DMS153 (cell line): Measurements from ENCODE around the gene MARK4.

Experiments used
- DNase-seq: peaks from one replicate; lab custom pipeline; 2025; lab: John Stamatoyannopoulos, UW

MARK4 gene

DNA sequence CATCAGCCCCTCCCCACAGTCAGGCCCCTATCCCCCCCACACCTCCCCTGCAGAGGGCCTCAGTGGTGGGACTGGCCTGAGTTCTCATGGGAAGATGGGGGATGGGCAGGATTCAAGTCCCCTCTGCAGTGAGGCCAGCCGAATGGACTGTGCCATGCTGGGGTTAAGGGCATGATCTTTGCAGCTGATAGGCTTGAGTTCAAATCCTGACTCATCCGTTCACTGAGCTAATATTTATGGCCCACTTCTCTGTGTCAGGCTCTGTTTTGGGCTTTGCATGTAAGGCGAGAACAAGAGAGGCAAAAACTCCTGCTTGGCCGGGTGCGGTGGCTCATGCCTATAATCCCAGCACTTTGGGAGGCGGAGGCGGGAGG is 20.7 kb downstream of the MARK4 start:
- no peak for DNase-seq

DNA sequence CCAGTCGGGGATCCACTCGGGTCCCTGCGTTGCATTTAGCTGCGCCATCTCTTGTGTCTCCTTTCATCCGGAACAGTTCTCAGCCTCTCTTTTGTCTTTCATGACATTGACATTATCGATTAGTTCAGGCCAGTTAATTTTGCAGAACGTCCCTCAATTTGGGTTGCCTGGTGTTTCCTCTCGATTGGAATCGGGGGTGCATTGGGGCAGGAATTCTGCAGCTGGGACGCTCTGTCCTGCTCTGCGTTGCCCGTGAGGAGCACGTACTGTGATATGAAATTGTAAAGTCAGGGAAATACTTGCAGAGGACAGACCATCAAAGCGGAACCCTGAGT is 22.4 kb downstream of the MARK4 start:
- DNase-seq = no peak

DNA sequence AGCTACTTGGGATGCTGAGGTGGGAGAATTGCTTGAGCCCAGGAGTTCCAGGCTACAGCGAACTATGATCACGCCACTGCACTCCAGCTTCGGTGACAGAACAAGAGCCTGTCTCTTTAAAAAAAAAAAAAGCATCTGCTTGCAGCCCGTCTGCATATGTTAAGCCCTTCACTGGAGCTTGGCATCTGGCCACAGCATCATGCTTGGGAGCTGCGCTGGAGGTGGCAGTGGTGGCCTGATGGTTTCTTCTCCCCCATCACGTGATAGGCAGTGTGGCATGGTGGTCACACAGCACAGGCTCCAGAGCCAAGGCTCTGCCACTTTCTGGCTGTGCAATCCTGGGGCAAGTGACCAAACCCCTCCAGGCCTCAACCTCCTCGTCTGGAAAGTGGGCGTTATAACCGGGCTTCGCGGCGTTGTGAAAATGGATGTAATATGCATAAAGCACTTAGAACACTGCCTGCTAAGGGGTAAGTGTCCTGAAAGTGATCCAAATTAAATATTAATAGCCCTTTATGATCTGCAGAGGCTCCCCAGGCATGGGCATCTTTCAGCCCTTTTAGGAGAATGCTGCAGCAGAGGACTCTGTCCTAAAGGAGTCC is 24.4 kb downstream of the MARK4 start:
- DNase-seq = peak; percentile 27

DNA sequence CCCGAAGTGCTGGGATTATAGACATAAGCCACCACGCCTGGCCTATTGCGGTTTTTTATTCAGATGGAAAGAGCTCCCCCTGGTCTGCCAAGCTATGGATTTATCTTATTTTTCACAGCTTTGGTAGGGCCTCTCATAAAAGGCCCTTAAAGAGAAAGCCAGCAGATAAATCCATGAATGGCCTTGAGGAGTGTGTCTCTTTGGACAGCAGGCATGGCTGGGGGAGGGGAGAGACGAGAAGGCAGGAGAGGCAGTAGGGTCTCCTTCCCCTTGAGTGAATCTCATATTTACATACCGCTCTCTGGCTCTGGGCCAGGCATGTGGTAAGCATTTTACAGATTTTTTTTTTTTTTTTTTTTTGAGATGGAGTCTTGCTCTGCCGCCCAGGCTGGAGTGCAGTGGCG is 25.2 kb downstream of the MARK4 start:
- peak; percentile 17 for DNase-seq

DNA sequence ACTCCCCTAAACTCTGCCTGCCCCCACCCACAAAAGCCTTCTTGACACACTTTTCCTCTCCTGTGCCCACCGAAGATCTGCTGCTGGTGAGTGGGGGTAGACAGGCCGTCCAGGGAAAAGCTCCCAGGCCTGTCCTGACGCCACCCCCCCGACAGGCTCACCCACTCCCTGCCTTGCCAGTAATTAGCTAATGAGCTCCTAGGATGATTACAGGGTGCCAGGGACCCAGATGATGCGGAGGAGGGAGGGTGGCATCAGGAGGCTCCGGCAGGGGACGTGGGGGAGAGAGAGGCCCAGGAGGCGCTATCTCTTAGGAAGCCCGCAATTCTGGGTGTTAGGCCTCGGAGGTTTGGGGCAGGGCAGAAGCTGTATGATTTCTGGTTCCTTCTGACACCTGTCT is 27.0 kb downstream of the MARK4 start:
- DNase-seq = no peak

DNA sequence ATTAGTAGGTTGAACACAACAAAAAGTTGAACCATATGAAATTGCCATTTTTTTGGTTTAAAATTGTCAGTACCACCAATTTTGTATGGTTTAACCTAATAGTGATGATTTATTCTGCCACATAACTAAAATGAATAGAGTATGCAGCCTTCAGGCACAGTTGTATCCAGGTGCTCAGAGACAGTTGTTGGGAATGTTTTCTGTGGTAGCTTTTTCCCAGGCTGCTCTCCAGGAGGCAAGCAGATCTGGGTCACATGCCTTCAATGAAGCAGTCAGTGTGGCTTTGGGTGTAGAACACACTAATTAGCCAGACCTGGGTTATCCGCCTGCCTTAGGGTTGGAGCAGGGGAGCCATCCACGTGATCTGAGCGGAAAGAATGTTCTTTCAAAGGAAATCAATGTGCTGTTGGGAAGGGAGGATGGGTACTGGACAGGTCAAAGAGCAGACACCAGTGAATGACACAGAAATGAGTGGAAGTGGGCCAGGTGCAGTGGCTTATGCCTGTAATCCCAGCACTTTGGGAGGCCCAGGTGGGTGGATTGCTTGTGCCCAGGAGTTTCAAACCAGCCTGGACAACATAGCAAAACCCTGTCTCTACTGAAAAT is 28.6 kb downstream of the MARK4 start:
- no peak for DNase-seq

DNA sequence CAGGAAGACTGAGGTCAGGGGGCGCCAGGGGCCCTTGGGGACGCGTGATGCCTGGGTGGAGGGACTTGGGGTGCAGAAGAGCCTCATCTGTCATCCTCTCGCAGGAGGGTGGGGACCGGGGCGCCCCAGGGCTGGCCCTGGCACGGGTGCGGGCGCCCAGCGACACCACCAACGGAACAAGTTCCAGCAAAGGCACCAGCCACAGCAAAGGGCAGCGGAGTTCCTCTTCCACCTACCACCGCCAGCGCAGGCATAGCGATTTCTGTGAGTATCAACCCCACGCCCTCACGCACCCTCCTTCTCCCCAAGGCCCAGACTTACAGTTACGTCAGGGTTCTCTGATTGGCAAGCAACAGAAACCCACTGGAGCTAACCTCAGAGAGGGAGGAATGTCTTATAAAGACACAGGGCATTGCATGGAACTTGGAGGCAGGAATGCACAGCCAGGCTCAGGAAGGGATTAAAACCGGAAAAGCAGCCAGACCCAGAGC is 29.4 kb downstream of the MARK4 start:
- DNase-seq = no peak

DNA sequence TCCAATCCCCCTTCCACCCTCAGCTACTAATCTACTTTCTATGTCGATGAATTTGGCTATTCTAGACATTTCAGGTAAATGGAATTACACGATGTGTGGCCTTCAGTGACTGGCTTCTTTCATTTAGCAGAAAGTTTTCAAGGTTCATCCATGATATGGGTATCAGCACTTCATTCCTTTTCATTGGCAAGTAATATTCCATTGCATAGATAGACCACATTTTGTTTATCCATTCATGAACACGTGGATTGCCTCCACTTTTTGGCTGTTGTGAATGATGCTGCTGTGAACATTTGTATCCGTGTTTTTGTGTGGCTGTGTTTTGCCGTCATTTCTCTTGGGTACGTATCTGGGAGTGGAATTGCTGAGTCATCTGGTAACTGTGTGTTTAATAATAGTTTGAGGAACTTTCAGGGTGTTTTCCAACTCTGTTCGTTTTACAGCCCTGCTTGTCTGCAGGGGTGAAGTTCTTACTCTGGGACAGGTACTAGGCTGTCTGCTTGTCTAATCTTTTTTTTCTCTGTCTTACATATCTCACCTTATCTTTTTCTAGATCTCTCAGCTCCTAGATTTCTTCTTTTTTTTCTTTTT is 32.5 kb downstream of the MARK4 start:
- no peak for DNase-seq

DNA sequence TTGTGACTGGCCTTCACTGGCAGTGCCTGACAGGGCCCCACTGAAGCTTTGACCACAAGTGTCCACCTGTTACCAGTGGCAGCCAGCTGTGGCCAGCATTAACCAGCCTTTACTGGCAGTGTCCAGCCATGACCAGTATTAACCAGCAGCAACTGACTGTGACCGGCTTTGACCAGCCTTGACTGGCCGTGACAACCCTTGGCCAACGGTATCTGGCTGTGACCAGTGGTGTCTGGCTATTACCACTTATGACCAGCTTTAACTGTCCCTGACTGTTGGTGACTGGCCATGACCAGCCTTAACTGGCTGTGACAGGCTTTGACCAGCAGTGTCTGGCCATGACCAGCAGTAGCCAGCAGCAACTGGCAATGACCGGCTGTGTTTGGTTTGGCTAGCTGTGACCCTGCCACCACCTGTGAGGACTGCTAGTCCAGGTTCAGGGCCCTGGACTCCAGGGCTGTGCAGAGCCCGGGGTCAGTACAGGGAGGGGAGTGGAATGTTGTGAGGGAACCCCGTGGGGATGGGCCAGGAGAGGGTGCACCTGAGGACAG is 39.4 kb downstream of the MARK4 start:
- DNase-seq = no peak

DNA sequence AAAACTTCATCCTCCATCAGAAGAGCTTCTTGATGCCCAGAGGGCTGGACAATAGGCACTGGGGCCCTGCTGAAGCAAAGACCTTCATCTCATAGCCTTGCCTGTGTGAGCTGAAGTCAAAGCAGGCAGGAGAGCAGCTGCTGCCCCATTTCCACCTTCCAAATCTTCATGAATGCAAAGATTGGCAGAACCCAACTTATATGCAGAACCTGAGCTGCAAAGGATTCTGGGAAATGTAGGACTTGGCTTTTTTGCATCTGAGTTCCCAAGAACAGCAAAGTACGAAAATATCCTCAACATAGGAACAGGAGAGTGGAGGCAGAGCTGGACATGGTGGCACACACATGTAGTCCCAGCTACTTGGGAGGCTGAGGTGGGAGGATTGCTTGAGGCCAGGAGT is 40.8 kb downstream of the MARK4 start:
- no peak for DNase-seq

DNA sequence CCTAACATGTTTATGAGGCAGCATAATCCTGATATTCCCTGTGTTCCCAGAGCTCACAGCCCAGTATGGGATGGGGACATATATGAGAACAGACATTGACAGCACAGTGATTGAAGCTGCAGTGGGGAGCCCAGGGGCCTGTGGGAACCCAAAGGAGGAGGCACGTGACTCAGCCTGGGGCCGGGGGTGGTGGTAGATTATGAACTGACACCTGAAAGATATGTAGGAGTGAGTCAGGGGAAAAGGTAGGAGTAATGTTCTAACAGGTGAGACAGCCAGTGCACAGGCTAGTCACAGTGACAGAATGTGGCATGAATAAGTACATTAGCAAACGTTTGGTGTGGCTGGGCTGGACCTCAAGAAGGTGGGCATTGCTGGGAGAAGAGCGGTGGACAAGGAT is 42.6 kb downstream of the MARK4 start:
- DNase-seq = no peak

DNA sequence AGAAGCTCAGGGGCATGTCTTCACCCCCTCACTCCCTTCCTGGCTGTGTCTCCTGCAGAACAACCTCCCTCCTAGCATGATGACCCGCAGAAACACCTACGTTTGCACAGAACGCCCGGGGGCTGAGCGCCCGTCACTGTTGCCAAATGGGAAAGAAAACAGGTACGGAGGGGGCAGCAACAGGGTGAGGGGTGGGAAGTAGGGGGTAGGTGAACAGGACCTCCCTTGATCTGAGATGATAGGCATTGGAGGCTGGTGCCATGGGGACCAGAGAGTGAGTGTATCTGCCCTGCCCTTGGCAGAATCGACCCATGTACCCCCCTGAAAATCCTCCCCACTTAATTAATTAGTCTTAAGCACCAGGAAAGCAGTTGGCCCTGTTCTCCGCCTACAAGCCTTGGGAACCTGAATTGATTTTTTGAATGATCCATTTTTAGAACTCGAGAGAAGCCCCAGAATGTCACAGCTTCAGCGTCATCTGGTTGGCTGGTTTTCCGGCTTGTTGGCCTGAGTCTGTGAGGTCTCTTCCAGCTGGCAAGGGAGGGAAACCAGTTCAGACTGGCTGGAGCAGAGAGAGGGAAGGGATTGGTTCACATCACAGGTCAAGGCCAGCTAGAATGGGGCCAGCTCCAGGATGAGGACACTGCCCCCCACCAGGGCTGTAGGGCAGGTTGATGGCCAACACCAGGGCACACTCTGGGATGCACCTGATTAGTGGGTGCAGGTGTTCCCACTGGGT is 43.4 kb downstream of the MARK4 start:
- no peak for DNase-seq

DNA sequence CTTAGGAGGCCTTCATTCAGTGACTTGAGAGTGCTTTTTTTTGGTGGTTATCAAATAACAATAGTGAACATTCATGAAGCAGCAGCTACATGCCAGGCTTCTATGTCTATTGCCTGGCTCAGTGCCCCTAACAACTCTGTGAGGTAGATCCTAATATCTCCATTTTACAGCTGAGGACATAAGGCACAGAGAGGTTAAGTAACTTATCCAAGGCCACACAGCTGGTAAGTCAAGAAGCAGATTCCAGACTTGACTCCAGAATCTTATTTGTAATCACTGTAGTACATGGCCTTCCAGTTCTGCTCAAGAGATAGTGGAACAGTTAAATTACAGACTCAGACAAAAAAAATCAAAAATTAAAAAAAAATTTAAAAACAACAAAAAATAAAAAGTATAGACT is 44.8 kb downstream of the MARK4 start:
- DNase-seq = no peak

DNA sequence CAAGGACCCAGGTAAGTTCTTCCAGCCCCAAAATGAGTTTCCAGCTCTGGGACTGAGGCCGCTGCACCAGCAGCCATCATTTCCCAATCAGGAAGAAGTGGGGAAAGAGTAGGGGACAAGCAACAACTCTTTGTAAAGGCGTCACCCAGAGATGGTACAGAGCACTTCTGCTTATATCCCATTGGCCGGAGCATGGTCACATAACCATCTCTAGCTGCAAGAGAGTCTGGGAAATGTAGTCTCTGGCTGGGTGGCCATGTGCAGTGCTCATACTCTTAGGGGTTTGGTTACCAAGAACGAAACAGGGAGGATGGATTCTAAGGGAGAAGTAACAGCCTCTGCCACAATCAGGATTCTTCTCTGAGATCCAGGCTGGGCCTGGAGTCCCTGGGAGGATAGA is 45.3 kb downstream of the MARK4 start:
- no peak for DNase-seq

DNA sequence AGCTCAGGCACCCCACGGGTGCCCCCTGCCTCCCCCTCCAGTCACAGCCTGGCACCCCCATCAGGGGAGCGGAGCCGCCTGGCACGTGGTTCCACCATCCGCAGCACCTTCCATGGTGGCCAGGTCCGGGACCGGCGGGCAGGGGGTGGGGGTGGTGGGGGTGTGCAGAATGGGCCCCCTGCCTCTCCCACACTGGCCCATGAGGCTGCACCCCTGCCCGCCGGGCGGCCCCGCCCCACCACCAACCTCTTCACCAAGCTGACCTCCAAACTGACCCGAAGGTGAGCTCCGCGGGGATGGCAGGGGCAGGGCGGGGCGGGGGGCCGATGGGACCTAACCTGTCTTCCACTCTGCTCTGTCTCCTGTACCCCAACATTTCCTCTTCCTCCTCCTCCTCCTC is 46.6 kb downstream of the MARK4 start:
- no peak for DNase-seq

DNA sequence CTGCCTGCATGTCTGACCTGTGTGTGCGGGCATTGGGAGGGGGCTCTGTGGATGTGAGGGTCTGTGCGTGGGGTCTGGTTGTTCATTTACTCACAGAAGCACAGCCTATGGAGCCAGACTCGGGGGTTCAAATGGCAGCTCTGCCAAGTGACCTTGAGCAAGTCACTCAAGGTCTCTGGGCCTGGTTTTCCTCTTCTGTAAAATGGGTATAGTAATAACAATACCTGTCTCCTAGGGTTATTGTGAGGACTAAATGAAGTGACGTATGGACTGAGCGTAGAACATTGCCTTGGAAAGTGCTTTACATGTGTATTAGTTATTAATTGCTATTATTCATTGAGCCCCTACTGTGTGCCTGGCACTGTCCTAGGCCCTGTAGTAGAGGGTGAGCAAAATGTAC is 47.2 kb downstream of the MARK4 start:
- no peak for DNase-seq

DNA sequence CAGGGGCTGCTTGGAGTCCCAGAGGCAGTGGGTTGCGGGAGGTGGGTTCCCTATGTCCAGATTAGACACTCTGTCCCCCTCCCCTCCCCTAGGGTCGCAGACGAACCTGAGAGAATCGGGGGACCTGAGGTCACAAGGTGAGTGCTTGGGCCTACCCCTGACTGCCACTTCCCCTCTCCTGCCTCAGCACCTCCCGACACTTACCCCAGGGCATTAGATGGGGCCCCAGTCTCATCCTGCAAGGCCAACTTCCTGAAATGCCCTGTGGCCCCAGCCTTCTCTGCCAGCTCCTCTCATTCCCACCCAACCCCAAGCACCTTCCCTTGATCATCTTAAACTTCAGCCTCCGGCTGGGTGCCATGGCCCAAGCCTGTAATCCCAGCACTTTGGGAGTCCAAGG is 48.6 kb downstream of the MARK4 start:
- no peak for DNase-seq

DNA sequence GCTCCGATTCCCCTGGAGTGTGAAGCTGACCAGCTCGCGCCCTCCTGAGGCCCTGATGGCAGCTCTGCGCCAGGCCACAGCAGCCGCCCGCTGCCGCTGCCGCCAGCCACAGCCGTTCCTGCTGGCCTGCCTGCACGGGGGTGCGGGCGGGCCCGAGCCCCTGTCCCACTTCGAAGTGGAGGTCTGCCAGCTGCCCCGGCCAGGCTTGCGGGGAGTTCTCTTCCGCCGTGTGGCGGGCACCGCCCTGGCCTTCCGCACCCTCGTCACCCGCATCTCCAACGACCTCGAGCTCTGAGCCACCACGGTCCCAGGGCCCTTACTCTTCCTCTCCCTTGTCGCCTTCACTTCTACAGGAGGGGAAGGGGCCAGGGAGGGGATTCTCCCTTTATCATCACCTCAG is 51.3 kb downstream of the MARK4 start:
- DNase-seq = no peak

DNA sequence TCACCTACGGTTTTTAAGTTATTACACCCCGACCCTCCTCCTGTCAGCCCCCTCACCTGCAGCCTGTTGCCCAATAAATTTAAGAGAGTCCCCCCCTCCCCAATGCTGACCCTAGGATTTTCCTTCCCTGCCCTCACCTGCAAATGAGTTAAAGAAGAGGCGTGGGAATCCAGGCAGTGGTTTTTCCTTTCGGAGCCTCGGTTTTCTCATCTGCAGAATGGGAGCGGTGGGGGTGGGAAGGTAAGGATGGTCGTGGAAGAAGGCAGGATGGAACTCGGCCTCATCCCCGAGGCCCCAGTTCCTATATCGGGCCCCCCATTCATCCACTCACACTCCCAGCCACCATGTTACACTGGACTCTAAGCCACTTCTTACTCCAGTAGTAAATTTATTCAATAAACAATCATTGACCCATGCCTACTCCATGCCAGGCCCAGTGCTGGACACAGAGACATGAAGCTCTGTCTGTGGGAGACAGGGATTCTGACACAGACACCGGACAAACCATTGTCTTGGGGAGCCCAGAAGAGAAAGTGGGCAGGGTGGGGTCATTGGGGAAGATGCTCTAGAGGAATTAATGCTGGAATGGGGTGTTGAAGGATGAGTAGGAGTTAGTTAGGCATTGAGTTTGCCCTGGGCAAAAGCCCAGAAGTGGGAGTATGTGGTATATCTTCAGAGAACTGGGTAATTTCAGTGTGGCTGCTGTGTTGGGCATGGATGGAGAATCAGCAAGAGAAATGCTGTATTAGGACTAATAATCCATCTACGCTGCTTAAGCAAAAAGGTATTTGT is 52.4 kb downstream of the MARK4 start:
- DNase-seq = no peak

DNA sequence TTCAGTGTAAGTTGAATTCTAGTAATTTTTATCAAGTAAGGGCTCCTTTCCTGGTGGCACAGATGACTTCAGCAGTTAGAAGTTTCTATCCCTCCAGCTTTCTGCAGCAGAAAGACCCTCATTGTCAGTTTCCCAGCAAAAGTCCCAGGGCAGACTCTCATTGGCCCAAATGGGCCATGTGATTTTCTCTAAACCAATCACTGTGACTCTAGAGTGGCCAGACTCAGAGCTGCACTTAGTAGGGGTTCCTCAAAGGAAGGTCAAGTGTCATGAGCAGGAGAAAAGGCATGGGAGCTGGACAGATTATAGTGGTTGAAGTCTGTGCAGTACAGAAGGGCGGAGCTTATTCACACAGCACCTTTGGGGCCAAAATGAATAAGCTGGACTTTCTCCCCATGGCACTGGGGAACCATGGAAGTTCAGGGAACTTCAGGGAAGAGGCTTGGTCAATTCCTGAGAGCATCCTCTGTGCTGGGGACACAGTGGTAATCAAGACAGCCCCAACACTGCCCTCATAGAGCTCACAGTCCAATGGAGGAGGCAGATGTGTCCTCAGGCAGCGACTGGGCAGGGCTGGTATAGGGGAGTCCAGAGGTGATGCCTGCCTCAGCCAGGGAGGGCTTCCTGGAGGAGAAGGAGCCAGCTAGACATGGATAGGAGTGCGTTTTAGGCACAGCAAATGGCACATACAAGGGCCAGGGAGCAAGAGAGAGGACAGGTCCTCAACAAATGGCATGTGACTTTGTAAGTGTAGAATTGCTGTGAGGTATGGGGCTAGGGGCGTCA is 53.3 kb downstream of the MARK4 start:
- DNase-seq = no peak

DNA sequence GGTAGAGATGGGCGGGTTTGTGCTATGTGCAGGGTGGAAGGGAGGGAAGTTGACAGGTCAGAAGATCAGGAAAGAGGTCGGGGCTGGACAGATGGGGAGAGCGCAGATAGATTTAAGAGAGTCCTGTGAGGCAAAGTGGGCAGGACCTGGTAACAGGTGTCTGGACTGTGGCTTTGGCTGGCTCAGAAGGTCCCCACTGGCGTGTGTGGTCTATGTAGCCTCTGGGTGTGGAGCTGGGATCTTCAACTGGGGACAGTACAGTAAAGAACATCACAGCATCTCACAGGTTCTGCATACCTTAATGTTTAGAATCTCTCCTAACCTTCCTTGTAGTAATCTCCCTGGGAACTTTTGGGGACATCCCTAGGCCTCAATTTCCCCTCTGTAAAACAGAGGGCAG is 53.9 kb downstream of the MARK4 start:
- DNase-seq = no peak
